ENCODE data around the gene IL4. TPM values are rescaled to one million over a fixed set of nuclear protein-coding genes. Genes with fewer than 3 reads are reported as not detected.

The IL4 gene
- total and polyA plus RNA-seq, 2 donors (not counting 3 experiments of a cell fraction or from before 2014, with no cell fraction given) = not detected

DNA sequence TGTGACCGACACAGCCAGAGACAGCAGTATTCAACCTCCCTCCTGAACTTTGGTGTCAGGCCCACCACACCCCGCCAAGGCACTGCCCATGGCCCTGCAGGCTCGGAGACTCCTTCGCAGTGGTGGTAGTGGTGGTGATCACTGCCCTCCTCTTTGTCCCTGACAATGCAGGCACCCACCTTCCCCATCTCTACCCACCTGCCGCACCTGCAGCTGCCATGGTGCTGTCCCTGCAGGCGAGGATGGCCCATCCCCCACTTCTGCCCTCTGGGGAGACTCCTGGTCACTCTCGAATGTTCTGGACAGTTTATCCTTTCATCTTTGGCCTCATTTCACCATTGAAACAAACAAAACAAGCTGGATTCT lies 4.4 kb upstream of the IL4 start:
- Histone ChIP-seq H3K9me1 (replicated peaks; ENCODE audit: control insufficient read depth, extremely low read depth, insufficient read depth, low read length) (no peaks in the 10 kb centered on the region), H4K20me1 (replicated peaks; ENCODE audit: control insufficient read depth, extremely low read depth, insufficient read depth, low read length) (no peaks in the 10 kb centered on the region), H3K4me3 (replicated peaks in 1 of 3; ENCODE audit: insufficient read depth in 1 of 3, low read depth in 1 of 3, low read length in 3 of 3) (no peak overlapping the region), H3K4me1 (ENCODE audit: control insufficient read depth, extremely low read depth, insufficient read depth, low read length) (peaks cover 4% of the 10 kb centered on the region), H3K9ac (replicated peaks; ENCODE audit: extremely low read depth, insufficient read depth, low read length) (no peak overlapping the region), H3K9me3 (replicated peaks; ENCODE audit: control insufficient read depth, insufficient read depth, low read length) (no peaks in the 10 kb centered on the region), H3K27me3 (ENCODE audit: control insufficient read depth in 2 of 2, insufficient read depth in 2 of 2, low read length in 2 of 2) (peaks cover 0 to 2% of the 10 kb centered on the region in 2 experiments), H2AFZ (ENCODE audit: low read depth, low read length) (no peak overlapping the region), H3K27ac (ENCODE audit: insufficient read depth, low read depth, low read length) (no peak overlapping the region), H3K36me3 (ENCODE audit: control insufficient read depth in 2 of 2, extremely low read depth in 1 of 2, insufficient read depth in 2 of 2, low read length in 2 of 2) (no peaks in the 10 kb centered on the region), H3K79me2 (ENCODE audit: control insufficient read depth, insufficient read depth, low read length) (no peaks in the 10 kb centered on the region), H3K4me2 (ENCODE audit: insufficient read depth, low read length) (no peak overlapping the region)
- TF ChIP-seq, protein P1, sequence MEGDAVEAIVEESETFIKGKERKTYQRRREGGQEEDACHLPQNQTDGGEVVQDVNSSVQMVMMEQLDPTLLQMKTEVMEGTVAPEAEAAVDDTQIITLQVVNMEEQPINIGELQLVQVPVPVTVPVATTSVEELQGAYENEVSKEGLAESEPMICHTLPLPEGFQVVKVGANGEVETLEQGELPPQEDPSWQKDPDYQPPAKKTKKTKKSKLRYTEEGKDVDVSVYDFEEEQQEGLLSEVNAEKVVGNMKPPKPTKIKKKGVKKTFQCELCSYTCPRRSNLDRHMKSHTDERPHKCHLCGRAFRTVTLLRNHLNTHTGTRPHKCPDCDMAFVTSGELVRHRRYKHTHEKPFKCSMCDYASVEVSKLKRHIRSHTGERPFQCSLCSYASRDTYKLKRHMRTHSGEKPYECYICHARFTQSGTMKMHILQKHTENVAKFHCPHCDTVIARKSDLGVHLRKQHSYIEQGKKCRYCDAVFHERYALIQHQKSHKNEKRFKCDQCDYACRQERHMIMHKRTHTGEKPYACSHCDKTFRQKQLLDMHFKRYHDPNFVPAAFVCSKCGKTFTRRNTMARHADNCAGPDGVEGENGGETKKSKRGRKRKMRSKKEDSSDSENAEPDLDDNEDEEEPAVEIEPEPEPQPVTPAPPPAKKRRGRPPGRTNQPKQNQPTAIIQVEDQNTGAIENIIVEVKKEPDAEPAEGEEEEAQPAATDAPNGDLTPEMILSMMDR (IDR thresholded peaks at IDR 0.05; ENCODE audit: extremely low read depth in 1 of 2, insufficient read depth in 1 of 2, low read depth in 1 of 2, low read length in 2 of 2) = no peak
- TF ChIP-seq POLR2AphosphoS5 (IDR thresholded peaks at IDR 0.05; ENCODE audit: insufficient read depth, low read depth, low read length) = no peak
- no peak for TF ChIP-seq GATA2 (IDR thresholded peaks at IDR 0.05; ENCODE audit: insufficient read depth, insufficient read length, low read depth, low read length)
- TF ChIP-seq POLR2A (IDR thresholded peaks at IDR 0.05; ENCODE audit: low read depth, low read length) = no peak
- no peak for TF ChIP-seq JUN (IDR thresholded peaks at IDR 0.05; ENCODE audit: borderline replicate concordance, insufficient read depth, insufficient read length, low read depth)
- TF ChIP-seq, protein P2, sequence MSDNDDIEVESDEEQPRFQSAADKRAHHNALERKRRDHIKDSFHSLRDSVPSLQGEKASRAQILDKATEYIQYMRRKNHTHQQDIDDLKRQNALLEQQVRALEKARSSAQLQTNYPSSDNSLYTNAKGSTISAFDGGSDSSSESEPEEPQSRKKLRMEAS (IDR thresholded peaks at IDR 0.05; ENCODE audit: insufficient read depth, insufficient read length) = no peak
- TF ChIP-seq FOS (IDR thresholded peaks at IDR 0.05; ENCODE audit: borderline replicate concordance, insufficient read depth, low read length) = no peak
- no peak for TF ChIP-seq EZH2 (IDR thresholded peaks at IDR 0.05; ENCODE audit: borderline replicate concordance, low read depth, low read length, severe bottlenecking)
- TF ChIP-seq MYC (IDR thresholded peaks at IDR 0.05; ENCODE audit: low read depth, low read length) = no peak
- no peak for DNase-seq (ENCODE audit: low read depth, low spot score)
- dilution Hi-C loops (cut with MboI; ENCODE audit: extremely low pct_ligation_motif_present, low sequenced_read_pairs) (no loop called here), intact Hi-C loops (cut with micrococcal nuclease) (no loop called here)
- ChIA-PET POLR2A (no interaction called here), CTCF (interaction anchor here (0.8 to 1.4 kb wide), 2 partner anchors 9 to 20 kb away, joined by 3 read pairs; no protein-coding TSS in a partner anchor)
- BruUV-seq (replicated peaks) = no TSS peak
- FAIRE-seq = no peak
